BE2C (cell line): Measurements from ENCODE around the gene SAT1.

Experiments used
- DNase-seq: peaks from one replicate; pipeline ENCODE4 v3.0.0-alpha.2; 2020
- H3K27me3 ChIP-seq: fragments of 250-450 bp; sonication (Bioruptor Pico); 2 replicates; pipeline ENCODE4 v1.5.1; 2020; ENCODE audit warnings: mild to moderate bottlenecking
- H3K36me3 ChIP-seq: fragments of 250-450 bp; sonication (Bioruptor Pico); 2 replicates; pipeline ENCODE4 v1.5.1; 2020; ENCODE audit warnings: mild to moderate bottlenecking
- H3K4me1 ChIP-seq: fragments of 250-450 bp; sonication (Bioruptor Pico); 2 replicates; pipeline ENCODE4 v1.5.1; 2020
- H3K4me3 ChIP-seq: 2 replicates; pipeline ENCODE4 v1.5.1; 2011; ENCODE audit warnings: low read depth, low read length
- H3K9me3 ChIP-seq: fragments of 250-450 bp; sonication (Bioruptor Pico); 2 replicates; pipeline ENCODE4 v1.5.1; 2020
- CTCF ChIP-seq: IDR thresholded peaks from 2 replicates; pipeline ENCODE4 v1.5.1; 2012; ENCODE audit warnings: mild to moderate bottlenecking, low read depth, low read length

The SAT1 gene

GRCh38 chrX:23784470-23785331, 1.7 kb downstream of the SAT1 start:
- DNase-seq, result no peak
- no peak overlapping the region for H3K4me3 ChIP-seq
- no peak for TF ChIP-seq CTCF
- H3K9me3 ChIP-seq, result no peaks in the 10 kb centered on the region
- H3K4me1 ChIP-seq, result no peaks in the 10 kb centered on the region
- no peaks in the 10 kb centered on the region for H3K27me3 ChIP-seq
- no peaks in the 10 kb centered on the region for H3K36me3 ChIP-seq

GRCh38 chrX:23785580-23785979, 2.6 kb downstream of the SAT1 start:
- no peaks in the 10 kb centered on the region for H3K4me1 ChIP-seq
- DNase-seq, result no peak
- no peaks in the 10 kb centered on the region for H3K27me3 ChIP-seq
- H3K4me3 ChIP-seq, result no peak overlapping the region
- no peaks in the 10 kb centered on the region for H3K36me3 ChIP-seq
- no peak for TF ChIP-seq CTCF
- H3K9me3 ChIP-seq, result no peaks in the 10 kb centered on the region

GRCh38 chrX:23786268-23786815, 3.4 kb downstream of the SAT1 start:
- no peak for TF ChIP-seq CTCF
- DNase-seq, result no peak
- H3K27me3 ChIP-seq, result no peaks in the 10 kb centered on the region
- H3K36me3 ChIP-seq, result no peaks in the 10 kb centered on the region
- H3K9me3 ChIP-seq, result no peaks in the 10 kb centered on the region
- no peaks in the 10 kb centered on the region for H3K4me1 ChIP-seq
- H3K4me3 ChIP-seq, result no peak overlapping the region

GRCh38 chrX:23787745-23788118, 4.8 kb downstream of the SAT1 start:
- DNase-seq, result no peak
- no peaks in the 10 kb centered on the region for H3K9me3 ChIP-seq
- no peaks in the 10 kb centered on the region for H3K36me3 ChIP-seq
- no peak for TF ChIP-seq CTCF
- H3K4me3 ChIP-seq, result no peak overlapping the region
- H3K4me1 ChIP-seq, result no peaks in the 10 kb centered on the region
- H3K27me3 ChIP-seq, result no peaks in the 10 kb centered on the region

- Histone ChIP-seq H3K4me3 (no peak overlapping the region), H3K4me1 (no peaks in the 10 kb centered on the region), H3K9me3 (no peaks in the 10 kb centered on the region), H3K27me3 (no peaks in the 10 kb centered on the region), H3K36me3 (no peaks in the 10 kb centered on the region)
- no peak for DNase-seq
- TF ChIP-seq CTCF, result no peak
Observed at GRCh38 chrX:23788521-23788920, 5.5 kb downstream of the SAT1 start.

GRCh38 chrX:23788946-23789345, 6.0 kb downstream of the SAT1 start:
- no peaks in the 10 kb centered on the region for H3K9me3 ChIP-seq
- no peaks in the 10 kb centered on the region for H3K27me3 ChIP-seq
- H3K36me3 ChIP-seq, result no peaks in the 10 kb centered on the region
- no peak for TF ChIP-seq CTCF
- H3K4me3 ChIP-seq, result no peak overlapping the region
- H3K4me1 ChIP-seq, result no peaks in the 10 kb centered on the region
- no peak for DNase-seq
